Panc1 (cell line): ENCODE measurements around the gene IL17RB.

Experiments used
- CTCF ChIP-seq: fragments of 450-650 bp; IDR thresholded peaks from 2 replicates; pipeline ENCODE4 v1.5.1; 2017; ENCODE audit warnings: mild to moderate bottlenecking
- POLR2AphosphoS5 ChIP-seq: IDR thresholded peaks from 2 replicates; pipeline ENCODE4 v1.6.1; 2012; ENCODE audit warnings: mild to moderate bottlenecking, low read depth, low read length, moderate library complexity
- REST ChIP-seq, 2 experiments: IDR thresholded peaks; 2 replicates each; pipeline ENCODE4 v1.6.1; 2011 to 2012; ENCODE audit warnings: low read depth in 2 of 2, control low read depth in 1 of 2, low read length in 1 of 2, mild to moderate bottlenecking in 1 of 2, moderate library complexity in 1 of 2; ENCODE audit not compliant: insufficient read depth in 1 of 2
- SIN3A ChIP-seq: IDR thresholded peaks from 2 replicates; pipeline ENCODE4 v1.6.1; 2012; ENCODE audit warnings: low read depth, mild to moderate bottlenecking, low read length, moderate library complexity, borderline replicate concordance; ENCODE audit not compliant: insufficient read depth

GRCh38 chr3:53892286-53892637 is 45.9 kb downstream of the IL17RB start:
- TF ChIP-seq CTCF: no peak
- no peak for TF ChIP-seq REST (IDR thresholded peaks at IDR 0.05; ENCODE audit: insufficient read depth in 1 of 2, low read depth in 2 of 2, low read length in 1 of 2)
- no peak for TF ChIP-seq SIN3A
- TF ChIP-seq POLR2AphosphoS5: no peak
